SK-N-MC (cell line): Measurements from ENCODE around the gene TRMO.

Experiments
- DNase-seq: peaks from one replicate; pipeline ENCODE4 v3.0.0-alpha.2; 2011; ENCODE audit warnings: low read depth, low spot score
- H3K27ac ChIP-seq: fragments of 200-600 bp; sonication (generic); 2 replicates; pipeline ENCODE4 v1.5.1; 2016; ENCODE audit warnings: mixed run types
- H3K36me3 ChIP-seq: fragments of 200-600 bp; sonication (generic); 2 replicates; pipeline ENCODE4 v1.6.1; 2017; ENCODE audit warnings: antibody characterized with exemption, low read length, mixed read lengths; ENCODE audit not compliant: insufficient read depth
- H3K4me3 ChIP-seq: fragments of 200-600 bp; sonication (generic); 2 replicates; pipeline ENCODE4 v1.5.1; 2016
- H3K9ac ChIP-seq: fragments of 200-600 bp; sonication (generic); 2 replicates; pipeline ENCODE4 v1.8.0; 2017; ENCODE audit warnings: mixed run types, mixed read lengths; ENCODE audit not compliant: insufficient read length
- H3K9me3 ChIP-seq: fragments of 200-600 bp; sonication (generic); 2 replicates; pipeline ENCODE4 v1.6.1; 2017; ENCODE audit warnings: low read depth, mild to moderate bottlenecking, antibody characterized with exemption, low read length, moderate library complexity, mixed read lengths
- EZH2 ChIP-seq: fragments of 200-600 bp; sonication (generic); IDR thresholded peaks from one replicate; pipeline ENCODE4 v1.6.1; 2017; ENCODE audit warnings: antibody characterized with exemption
- FOXP2 ChIP-seq: optimal IDR thresholded peaks from 2 replicates; pipeline ENCODE3; 2011; ENCODE audit warnings: mild to moderate bottlenecking, moderate library complexity; ENCODE audit not compliant: insufficient read depth; ENCODE audit errors: extremely low read length, control extremely low read depth
- POLR2AphosphoS5 ChIP-seq: IDR thresholded peaks from 2 replicates; pipeline ENCODE4 v1.6.1; 2012; ENCODE audit warnings: mild to moderate bottlenecking, low read depth, low read length, borderline replicate concordance

Gene TRMO

GRCh38 chr9:97866848-97867247 is 55.5 kb downstream of the TRMO start:
- H3K36me3 ChIP-seq = no peaks in the 10 kb centered on the region
- H3K27ac ChIP-seq = no peak overlapping the region
- H3K9ac ChIP-seq = no peak overlapping the region
- no peak for TF ChIP-seq FOXP2
- TF ChIP-seq POLR2AphosphoS5 = no peak
- TF ChIP-seq EZH2 = no peak
- DNase-seq = no peak
- no peaks in the 10 kb centered on the region for H3K9me3 ChIP-seq
- H3K4me3 ChIP-seq = no peak overlapping the region

GRCh38 chr9:97866300-97866699 is 56.0 kb downstream of the TRMO start:
- DNase-seq = no peak
- no peaks in the 10 kb centered on the region for H3K36me3 ChIP-seq
- no peak overlapping the region for H3K27ac ChIP-seq
- no peaks in the 10 kb centered on the region for H3K9me3 ChIP-seq
- no peak overlapping the region for H3K4me3 ChIP-seq
- TF ChIP-seq POLR2AphosphoS5 (no peak), EZH2 (no peak), FOXP2 (no peak)
- no peak overlapping the region for H3K9ac ChIP-seq

- no peaks in the 10 kb centered on the region for H3K36me3 ChIP-seq
- DNase-seq = no peak
- H3K4me3 ChIP-seq = no peak overlapping the region
- no peak overlapping the region for H3K9ac ChIP-seq
- no peak overlapping the region for H3K27ac ChIP-seq
- H3K9me3 ChIP-seq = no peaks in the 10 kb centered on the region
- TF ChIP-seq EZH2 (no peak), FOXP2 (no peak), POLR2AphosphoS5 (no peak)
Observed at GRCh38 chr9:97864396-97864795, 57.9 kb downstream of the TRMO start.

- no peak overlapping the region for H3K27ac ChIP-seq
- no peak overlapping the region for H3K4me3 ChIP-seq
- no peak overlapping the region for H3K9ac ChIP-seq
- no peaks in the 10 kb centered on the region for H3K9me3 ChIP-seq
- H3K36me3 ChIP-seq = no peaks in the 10 kb centered on the region
- no peak for DNase-seq
- TF ChIP-seq FOXP2 = no peak
- TF ChIP-seq POLR2AphosphoS5 = no peak
- TF ChIP-seq EZH2 = no peak
Observed at GRCh38 chr9:97863314-97863713, 59.0 kb downstream of the TRMO start.

GRCh38 chr9:97861148-97861475 is 61.2 kb downstream of the TRMO start:
- Histone ChIP-seq H3K9me3 (no peaks in the 10 kb centered on the region), H3K4me3 (no peak overlapping the region), H3K9ac (no peak overlapping the region), H3K36me3 (no peaks in the 10 kb centered on the region), H3K27ac (no peak overlapping the region)
- TF ChIP-seq FOXP2 (no peak), POLR2AphosphoS5 (no peak), EZH2 (no peak)
- DNase-seq = no peak

- no peaks in the 10 kb centered on the region for H3K9me3 ChIP-seq
- H3K36me3 ChIP-seq = no peaks in the 10 kb centered on the region
- TF ChIP-seq POLR2AphosphoS5 = no peak
- no peak for TF ChIP-seq EZH2
- no peak for TF ChIP-seq FOXP2
- H3K27ac ChIP-seq = no peak overlapping the region
- no peak overlapping the region for H3K4me3 ChIP-seq
- H3K9ac ChIP-seq = no peak overlapping the region
- no peak for DNase-seq
Observed at GRCh38 chr9:97860451-97861147, 61.7 kb downstream of the TRMO start.

- Histone ChIP-seq H3K36me3 (no peaks in the 10 kb centered on the region), H3K9me3 (no peaks in the 10 kb centered on the region), H3K27ac (no peak overlapping the region), H3K4me3 (no peak overlapping the region), H3K9ac (no peak overlapping the region)
- TF ChIP-seq EZH2 (no peak), POLR2AphosphoS5 (no peak), FOXP2 (no peak)
- DNase-seq = no peak
Observed at GRCh38 chr9:97859346-97859745, 63.0 kb downstream of the TRMO start.

- Histone ChIP-seq H3K9ac (no peak overlapping the region), H3K27ac (no peak overlapping the region), H3K36me3 (no peaks in the 10 kb centered on the region), H3K9me3 (no peaks in the 10 kb centered on the region), H3K4me3 (no peak overlapping the region)
- TF ChIP-seq POLR2AphosphoS5 = no peak
- DNase-seq = no peak
Observed at GRCh38 chr9:97858826-97859225, 63.5 kb downstream of the TRMO start.

GRCh38 chr9:97858393-97858713 is 63.9 kb downstream of the TRMO start:
- Histone ChIP-seq H3K4me3 (peak overlapping the region; percentile 11; the same call in 1 of the 2 replicates), H3K27ac (no peak overlapping the region), H3K9ac (no peak overlapping the region), H3K9me3 (no peaks in the 10 kb centered on the region), H3K36me3 (no peaks in the 10 kb centered on the region)
- DNase-seq = no peak
- TF ChIP-seq POLR2AphosphoS5 (no peak), FOXP2 (no peak), EZH2 (peak; percentile 90)
